ENCODE results near the gene COQ3.
A peak's percentile ranks its signal among the peaks of the same experiment; 100 is the strongest.
"Not testable (repeated sequence)": the region's sequence is repeated elsewhere in the genome, so short reads cannot be mapped to it uniquely, and the experiment has no call there.

Gene COQ3

GRCh38 chr6:99378636-99379035 lies 15.4 kb downstream of the COQ3 start:
- DNase-seq, result no peak

- no peak for DNase-seq
Measured at GRCh38 chr6:99369533-99369932, 24.5 kb downstream of the COQ3 start.

- DNase-seq, result no peak
Measured at GRCh38 chr6:99366852-99367251, 27.1 kb downstream of the COQ3 start.

- no peak for DNase-seq
Measured at GRCh38 chr6:99364026-99364425, 30.0 kb downstream of the COQ3 start.

- DNase-seq, result no peak
Measured at GRCh38 chr6:99362678-99363268, 31.2 kb downstream of the COQ3 start.

GRCh38 chr6:99359800-99360199 lies 34.2 kb downstream of the COQ3 start:
- no peak for DNase-seq

- no peak for DNase-seq
Measured at GRCh38 chr6:99356641-99357040, 37.4 kb downstream of the COQ3 start.

- no peak for DNase-seq
Measured at GRCh38 chr6:99354983-99355382, 39.0 kb downstream of the COQ3 start.

GRCh38 chr6:99353126-99353525 lies 40.9 kb downstream of the COQ3 start:
- DNase-seq, result no peak

GRCh38 chr6:99350573-99350972 lies 43.4 kb downstream of the COQ3 start:
- DNase-seq, result no peak

GRCh38 chr6:99349171-99350141 lies 44.5 kb downstream of the COQ3 start, which contains the start of gene FAXC:
Gene FAXC (minus strand): TSS chr6:99349674. CDS start chr6:99349372, 302 bp downstream.
- DNase-seq, result no peak

GRCh38 chr6:99348288-99349170 lies 45.5 kb downstream of the COQ3 start:
- DNase-seq, result no peak

GRCh38 chr6:99347804-99348203 lies 46.2 kb downstream of the COQ3 start:
- no peak for DNase-seq

GRCh38 chr6:99346595-99346994 lies 47.4 kb downstream of the COQ3 start:
- DNase-seq, result no peak

GRCh38 chr6:99345164-99345563 lies 48.8 kb downstream of the COQ3 start:
- no peak for DNase-seq

- no peak for DNase-seq
Measured at GRCh38 chr6:99344289-99344688, 49.7 kb downstream of the COQ3 start.

GRCh38 chr6:99341862-99342455 lies 52.0 kb downstream of the COQ3 start:
- no peak for DNase-seq

- no peak for DNase-seq
Measured at GRCh38 chr6:99338188-99338587, 55.8 kb downstream of the COQ3 start.

GRCh38 chr6:99335298-99335697 lies 58.7 kb downstream of the COQ3 start:
- not testable (repeated sequence) for DNase-seq

- DNase-seq, result peak; percentile 15
Measured at GRCh38 chr6:99334526-99335127, 59.4 kb downstream of the COQ3 start.

- no peak for DNase-seq
Measured at GRCh38 chr6:99333068-99333467, 60.9 kb downstream of the COQ3 start.

GRCh38 chr6:99331531-99331930 lies 62.5 kb downstream of the COQ3 start:
- DNase-seq, result no peak
